T-cell (primary cell): ENCODE results near the gene ZNF205. TPM values are rescaled to one million over a fixed set of nuclear protein-coding genes. Genes with fewer than 3 reads are reported as not detected.

ENCODE experiments used
- ATAC-seq, 4 experiments: fragments of 200-7000 bp in 3 of 4; fragments of 150-1000 bp in 1 of 4; cut with Tn5 transposase; replicated peaks in 1 of 4; 1 replicate in 3 of 4; 2 replicates in 1 of 4; pipeline ENCODE4 v1.10.0; 2021; ENCODE audit warnings: moderate library complexity in 3 of 4, mild to moderate bottlenecking in 2 of 4, moderate number of reproducible peaks in 1 of 4
- CTCF ChIA-PET, 2 donors: fragments of 300-600 bp; sonication (Branson Sonifier 250); formaldehyde crosslinking; loops; one replicate each; lab custom pipeline; 2022; ENCODE audit warnings: antibody characterized with exemption in 2 of 2; lab: Charles Lee
- POLR2A ChIA-PET, 2 donors: fragments of 300-600 bp; sonication (Branson Sonifier 250); formaldehyde crosslinking; loops; one replicate each; lab custom pipeline; 2022; ENCODE audit warnings: antibody characterized with exemption in 2 of 2; lab: Charles Lee
- DNase-seq, 35 experiments: peaks; one replicate each; pipeline versions ENCODE4 v3.0.0 to v3.0.0-alpha.2; 2013 to 2023
- H3K27ac ChIP-seq: one replicate; pipeline ENCODE4 v1.5.1; 2013; ENCODE audit warnings: low read length
- H3K27me3 ChIP-seq, 2 experiments: replicated peaks in 1 of 2; 1 replicate in 1 of 2; 2 replicates in 1 of 2; pipeline versions ENCODE4 v1.6.1 to v1.7.0; 2013; ENCODE audit warnings: low read length in 1 of 2, mixed read lengths in 1 of 2; ENCODE audit not compliant: control insufficient read depth in 2 of 2, insufficient read depth in 2 of 2; ENCODE audit errors: extremely low read depth in 1 of 2
- H3K36me3 ChIP-seq, 2 donors: 1 replicate in 1 of 2; 2 replicates in 1 of 2; pipeline versions ENCODE4 v1.6.1 to v1.7.0; 2013; ENCODE audit warnings: low read length in 1 of 2; ENCODE audit not compliant: control insufficient read depth in 2 of 2, insufficient read depth in 1 of 2; ENCODE audit errors: extremely low read depth in 1 of 2
- H3K4me1 ChIP-seq, 2 experiments: 1 replicate in 1 of 2; 2 replicates in 1 of 2; pipeline versions ENCODE4 v1.6.1 to v1.7.0; 2013; ENCODE audit warnings: low read length in 2 of 2, mixed read lengths in 1 of 2; ENCODE audit not compliant: insufficient read depth in 2 of 2, control insufficient read depth in 1 of 2; ENCODE audit errors: extremely low read depth in 1 of 2
- H3K4me3 ChIP-seq, 2 donors: 1 replicate in 1 of 2; 2 replicates in 1 of 2; pipeline versions ENCODE4 v1.5.1 to v1.7.0; 2013; ENCODE audit warnings: mild to moderate bottlenecking in 2 of 2, low read length in 1 of 2, moderate library complexity in 1 of 2; ENCODE audit not compliant: control insufficient read depth in 1 of 2; ENCODE audit errors: extremely low read depth in 1 of 2
- H3K9me3 ChIP-seq: 2 replicates; pipeline ENCODE4 v1.7.0; 2013
- H3K27ac Mint-ChIP-seq, 2 donors: one replicate each; pipeline ENCODE4 v1.8.0; 2020 to 2021; ENCODE audit warnings: mild to moderate bottlenecking in 2 of 2, mixed read lengths in 2 of 2
- H3K27me3 Mint-ChIP-seq, 2 donors: one replicate each; pipeline ENCODE4 v1.8.0; 2021 to 2022; ENCODE audit warnings: mixed read lengths in 2 of 2
- H3K36me3 Mint-ChIP-seq: one replicate; pipeline ENCODE4 v1.8.0; 2021; ENCODE audit warnings: mixed read lengths
- H3K4me1 Mint-ChIP-seq, 3 donors: one replicate each; pipeline ENCODE4 v1.8.0; 2020 to 2022; ENCODE audit warnings: mixed read lengths in 3 of 3, mild to moderate bottlenecking in 1 of 3
- H3K4me3 Mint-ChIP-seq, 3 donors: one replicate each; pipeline ENCODE4 v1.8.0; 2020 to 2022; ENCODE audit warnings: mild to moderate bottlenecking in 3 of 3, mixed read lengths in 3 of 3, moderate library complexity in 3 of 3
- H3K9me3 Mint-ChIP-seq, 3 donors: one replicate each; pipeline ENCODE4 v1.8.0; 2020 to 2022; ENCODE audit warnings: mixed read lengths in 3 of 3
- WGBS: methylation state at CpG from one replicate; pipeline ENCODE4 v1.1.5; 2013; ENCODE audit warnings: missing lambda C conversion rate; ENCODE audit not compliant: insufficient coverage; 5-methylcytosine and 5-hydroxymethylcytosine counted together
- total RNA-seq, 35 experiments: library from RNA in 6 of 35; stranded (reverse) in 6 of 35; fragments of 120-200 nt in 1 of 35; gene quantifications; one replicate each; pipeline versions ENCODE4 v1.2.1 to v1.2.4 and lab custom pipeline; 2013 to 2026

ZNF205 gene
- total RNA-seq, 5 donors from 2014 or later (not counting 1 experiment from before 2014, with no cell fraction given): 0.38 TPM; not detected in 4

GRCh38 chr16:3087243-3088235 is 24.8 kb upstream of the ZNF205 start:
- ChIA-PET CTCF (no interaction called here), POLR2A (interaction anchor here in 1 of 2 donors (1.1 kb wide), 1 partner anchor 13 kb away, joined by 3 read pairs; no protein-coding TSS in a partner anchor)
- Mint-ChIP-seq H3K27ac (peak overlapping the region; percentile 85 to 86), H3K4me1 (peaks cover 40 to 60% (median 58%) of the 10 kb centered on the region in 3 donors), H3K36me3 (no peaks in the 10 kb centered on the region), H3K9me3 (no peaks in the 10 kb centered on the region), H3K4me3 (peak overlapping the region; percentile 65 to 67 (median 66)), H3K27me3 (no peaks in the 10 kb centered on the region)
- Histone ChIP-seq H3K27me3 (peaks cover 0 to 5% of the 10 kb centered on the region in 2 experiments), H3K27ac (no peak overlapping the region), H3K36me3 (no peaks in the 10 kb centered on the region), H3K4me3 (no peak overlapping the region), H3K4me1 (peaks cover 11 to 56% of the 10 kb centered on the region in 2 experiments), H3K9me3 (no peaks in the 10 kb centered on the region)
- 92% methylated on average over 13 of the region's 18 CpGs for WGBS
- no peak for DNase-seq
- peak in 1 of 4 experiments; percentile 22 for ATAC-seq

- POLR2A ChIA-PET: no interaction called here
- CTCF ChIA-PET: interaction anchor here in 1 of 2 donors (0.8 kb wide), 1 partner anchor 10 kb away, joined by 3 read pairs; no protein-coding TSS in a partner anchor
- H3K4me1 Mint-ChIP-seq: peaks cover 40 to 57% (median 54%) of the 10 kb centered on the region in 3 donors
- H3K36me3 Mint-ChIP-seq: no peaks in the 10 kb centered on the region
- Histone ChIP-seq H3K36me3 (no peaks in the 10 kb centered on the region), H3K9me3 (no peaks in the 10 kb centered on the region), H3K27me3 (peaks cover 0 to 5% of the 10 kb centered on the region in 2 experiments), H3K4me1 (peaks cover 11 to 59% of the 10 kb centered on the region in 2 experiments), H3K27ac (no peak overlapping the region), H3K4me3 (no peak overlapping the region)
- no peak for ATAC-seq
- peak overlapping the region; percentile 85 to 86 for H3K27ac Mint-ChIP-seq
- peak overlapping the region in 1 of 3 donors; percentile 67 for H3K4me3 Mint-ChIP-seq
- H3K27me3 Mint-ChIP-seq: no peaks in the 10 kb centered on the region
- no peak for DNase-seq
- WGBS: 95% methylated on average over 5 of the region's 7 CpGs
- no peaks in the 10 kb centered on the region for H3K9me3 Mint-ChIP-seq
Measured at GRCh38 chr16:3088450-3088849, 23.9 kb upstream of the ZNF205 start.

- WGBS: 96% methylated on average over 65 of the region's 71 CpGs
- DNase-seq (no peak), ATAC-seq (no peak)
- H3K36me3 ChIP-seq: no peaks in the 10 kb centered on the region
- H3K4me1 Mint-ChIP-seq: peaks cover 40 to 55% (median 52%) of the 10 kb centered on the region in 3 donors
- no peak overlapping the region for H3K27ac Mint-ChIP-seq
- POLR2A ChIA-PET: no interaction called here
- no peaks in the 10 kb centered on the region for H3K9me3 Mint-ChIP-seq
- H3K4me3 ChIP-seq: no peak overlapping the region
- no peaks in the 10 kb centered on the region for H3K27me3 Mint-ChIP-seq
- no peaks in the 10 kb centered on the region for H3K36me3 Mint-ChIP-seq
- peaks cover 11 to 63% of the 10 kb centered on the region in 2 experiments for H3K4me1 ChIP-seq
- CTCF ChIA-PET: interaction anchor here in 1 of 2 donors (0.8 kb wide), 1 partner anchor 9 kb away, joined by 3 read pairs; no protein-coding TSS in a partner anchor
- no peak overlapping the region for H3K27ac ChIP-seq
- H3K9me3 ChIP-seq: no peaks in the 10 kb centered on the region
- no peak overlapping the region for H3K4me3 Mint-ChIP-seq
- peaks cover 0 to 5% of the 10 kb centered on the region in 2 experiments for H3K27me3 ChIP-seq
Measured at GRCh38 chr16:3088925-3089716, 23.3 kb upstream of the ZNF205 start.

- H3K4me1 ChIP-seq: peaks cover 11 to 71% of the 10 kb centered on the region in 2 experiments
- POLR2A ChIA-PET: no interaction called here
Measured at GRCh38 chr16:3089717-3090592, 22.4 kb upstream of the ZNF205 start.

GRCh38 chr16:3091551-3091950 is 20.8 kb upstream of the ZNF205 start:
- ChIA-PET POLR2A (interaction anchor here in 1 of 2 donors (0.9 kb wide), 1 partner anchor 37 kb away, joined by 4 read pairs; no protein-coding TSS in a partner anchor), CTCF (no interaction called here)
- Mint-ChIP-seq H3K9me3 (no peaks in the 10 kb centered on the region), H3K27ac (peak overlapping the region in 1 of 2 donors; percentile 28), H3K4me3 (no peak overlapping the region), H3K27me3 (no peaks in the 10 kb centered on the region), H3K4me1 (peaks cover 37 to 56% (median 52%) of the 10 kb centered on the region in 3 donors), H3K36me3 (no peaks in the 10 kb centered on the region)
- Histone ChIP-seq H3K4me3 (no peak overlapping the region), H3K9me3 (no peaks in the 10 kb centered on the region), H3K36me3 (no peaks in the 10 kb centered on the region), H3K27me3 (peaks cover 0 to 5% of the 10 kb centered on the region in 2 experiments), H3K27ac (no peak overlapping the region), H3K4me1 (peaks cover 12 to 83% of the 10 kb centered on the region in 2 experiments)
- no peak for ATAC-seq
- no peak for DNase-seq
- 85% methylated on average over 5 of the region's 8 CpGs for WGBS

More at GRCh38 chr16:3089717-3090592, 22.4 kb upstream of the ZNF205 start:
- no peak overlapping the region for H3K4me3 ChIP-seq
- CTCF ChIA-PET: no interaction called here
- H3K27me3 ChIP-seq: peaks cover 0 to 5% of the 10 kb centered on the region in 2 experiments
- H3K36me3 ChIP-seq: no peaks in the 10 kb centered on the region
- no peaks in the 10 kb centered on the region for H3K9me3 ChIP-seq
- no peaks in the 10 kb centered on the region for H3K27me3 Mint-ChIP-seq
- H3K4me1 Mint-ChIP-seq: peaks cover 45 to 55% (median 52%) of the 10 kb centered on the region in 3 donors
- H3K27ac Mint-ChIP-seq: no peak overlapping the region
- no peak for ATAC-seq
- H3K36me3 Mint-ChIP-seq: no peaks in the 10 kb centered on the region
- WGBS: 97% methylated on average over 77 of the region's 81 CpGs
- no peak for DNase-seq
- H3K4me3 Mint-ChIP-seq: no peak overlapping the region
- H3K9me3 Mint-ChIP-seq: no peaks in the 10 kb centered on the region
- no peak overlapping the region for H3K27ac ChIP-seq
